B cell (primary cell): ENCODE measurements around the gene TAS2R40. TPM values are rescaled to one million over a fixed set of nuclear protein-coding genes. Genes with fewer than 3 reads are reported as not detected.

Experiments used
- ATAC-seq: fragments of 200-7000 bp; cut with Tn5 transposase; one replicate; pipeline ENCODE4 v1.10.0; 2021; ENCODE audit warnings: low read depth, mild to moderate bottlenecking, moderate number of reproducible peaks, moderate library complexity
- CTCF ChIA-PET: fragments of 350-600 bp; sonication (Branson Sonifier 250); formaldehyde crosslinking; loops from one replicate; lab custom pipeline; 2021; ENCODE audit warnings: antibody characterized with exemption, inconsistent platforms; lab: Charles Lee
- POLR2A ChIA-PET: fragments of 350-600 bp; sonication (Branson Sonifier 250); formaldehyde crosslinking; loops from one replicate; lab custom pipeline; 2021; ENCODE audit warnings: antibody characterized with exemption; lab: Charles Lee
- DNase-seq: peaks from one replicate; pipeline ENCODE4 v3.0.0; 2013
- H2AFZ ChIP-seq: 2 replicates; pipeline ENCODE4 v1.6.1; 2012; ENCODE audit warnings: mild to moderate bottlenecking, low read depth, low read length; ENCODE audit not compliant: insufficient read depth, poor library complexity, severe bottlenecking
- H3K27ac ChIP-seq, 2 donors: 1 replicate in 1 of 2; 2 replicates in 1 of 2; pipeline ENCODE4 v1.5.1; 2012 to 2013; ENCODE audit warnings: low read length in 2 of 2, mild to moderate bottlenecking in 2 of 2, moderate library complexity in 1 of 2
- H3K27me3 ChIP-seq, 4 experiments: fragments of 200-600 bp in 1 of 4; sonication (generic) in 1 of 4; replicated peaks in 1 of 4; 1 replicate in 2 of 4; 2 replicates in 2 of 4; pipeline versions ENCODE4 v1.6.1 to v1.7.0; 2013 to 2016; ENCODE audit warnings: low read length in 3 of 4, mild to moderate bottlenecking in 2 of 4, mixed read lengths in 1 of 4, moderate library complexity in 1 of 4; ENCODE audit not compliant: insufficient read depth in 4 of 4, control insufficient read depth in 3 of 4; ENCODE audit errors: control extremely low read depth in 1 of 4
- H3K36me3 ChIP-seq, 2 experiments: replicated peaks in 1 of 2; 1 replicate in 1 of 2; 2 replicates in 1 of 2; pipeline versions ENCODE4 v1.6.1 to v1.7.1; 2013; ENCODE audit warnings: low read length in 1 of 2; ENCODE audit not compliant: insufficient read depth in 2 of 2, control insufficient read depth in 1 of 2; ENCODE audit errors: control extremely low read depth in 1 of 2, extremely low read depth in 1 of 2
- H3K4me1 ChIP-seq, 2 donors: fragments of 200-600 bp in 1 of 2; sonication (generic) in 1 of 2; 1 replicate in 1 of 2; 2 replicates in 1 of 2; pipeline versions ENCODE4 v1.5.1 to v1.6.1; 2013 to 2017; ENCODE audit warnings: low read length in 2 of 2; ENCODE audit not compliant: control insufficient read depth in 2 of 2, insufficient read depth in 2 of 2
- H3K4me2 ChIP-seq: replicated peaks from 2 replicates; pipeline ENCODE3; 2012; ENCODE audit warnings: mild to moderate bottlenecking, low read depth, low read length; ENCODE audit not compliant: poor library complexity, severe bottlenecking
- H3K4me3 ChIP-seq, 5 experiments: fragments of 200-600 bp in 1 of 5; sonication (generic) in 1 of 5; 1 replicate in 3 of 5; 2 replicates in 2 of 5; pipeline versions ENCODE4 v1.5.1 to v1.7.0; 2011 to 2016; ENCODE audit warnings: low read length in 4 of 5, mild to moderate bottlenecking in 4 of 5, low read depth in 2 of 5, control low read depth in 1 of 5, moderate library complexity in 1 of 5; ENCODE audit not compliant: insufficient read depth in 1 of 5; ENCODE audit errors: control extremely low read depth in 1 of 5, extremely low read depth in 1 of 5
- H3K79me2 ChIP-seq: fragments of 200-600 bp; sonication (generic); one replicate; pipeline ENCODE4 v1.6.0; 2016; ENCODE audit warnings: low read length; ENCODE audit not compliant: control insufficient read depth, insufficient read depth
- H3K9ac ChIP-seq: fragments of 200-600 bp; sonication (generic); 2 replicates; pipeline ENCODE4 v1.6.1; 2017; ENCODE audit warnings: mild to moderate bottlenecking, low read length, moderate library complexity
- H3K9me3 ChIP-seq, 3 donors: one replicate each; pipeline versions ENCODE4 v1.6.1 to v1.7.1; 2013; ENCODE audit warnings: low read length in 2 of 3; ENCODE audit not compliant: control insufficient read depth in 2 of 3, insufficient read depth in 1 of 3; ENCODE audit errors: control extremely low read depth in 1 of 3
- H4K20me1 ChIP-seq: 2 replicates; pipeline ENCODE4 v1.6.0; 2012; ENCODE audit warnings: mild to moderate bottlenecking, low read length; ENCODE audit not compliant: insufficient read depth, control insufficient read depth, poor library complexity, severe bottlenecking
- H3K27ac Mint-ChIP-seq: one replicate; pipeline ENCODE4 v1.8.0; 2021; ENCODE audit warnings: mixed read lengths
- H3K27me3 Mint-ChIP-seq: one replicate; pipeline ENCODE4 v1.8.0; 2021; ENCODE audit warnings: mixed read lengths
- H3K4me1 Mint-ChIP-seq: one replicate; pipeline ENCODE4 v1.8.0; 2021; ENCODE audit warnings: mixed read lengths
- H3K4me3 Mint-ChIP-seq: one replicate; pipeline ENCODE4 v1.8.0; 2021; ENCODE audit warnings: mixed read lengths
- H3K9me3 Mint-ChIP-seq: one replicate; pipeline ENCODE4 v1.8.0; 2022; ENCODE audit warnings: mixed read lengths; ENCODE audit not compliant: insufficient read depth
- CTCF ChIP-seq: fragments of 200-600 bp; IDR thresholded peaks from one replicate; pipeline ENCODE4 v1.8.0; 2022; ENCODE audit warnings: antibody characterized with exemption, mild to moderate bottlenecking
- EZH2 ChIP-seq: IDR thresholded peaks from 2 replicates; pipeline ENCODE4 v1.6.1; 2012; ENCODE audit warnings: borderline replicate concordance, low read depth, mild to moderate bottlenecking, moderate library complexity, low read length; ENCODE audit not compliant: insufficient read depth, poor library complexity, severe bottlenecking
- WGBS: methylation state at CpG from one replicate; pipeline ENCODE4 v1.1.5; 2013; ENCODE audit warnings: missing lambda C conversion rate; ENCODE audit not compliant: insufficient coverage; 5-methylcytosine and 5-hydroxymethylcytosine counted together
- intact Hi-C: fragments of 100-400 bp; cut with micrococcal nuclease; formaldehyde crosslinking; loops from one replicate; pipeline ENCODE4 v1.10.0; 2022
- polyA plus RNA-seq: library from polyadenylated mRNA; depleted of rRNA; stranded (reverse); fragments of >200 nt; gene quantifications from 2 replicates; pipeline ENCODE4 v1.2.3, GENCODE V29; 2012
- total RNA-seq, 2 donors: library from RNA; stranded (reverse); fragments of 120-200 nt in 1 of 2; gene quantifications; 1 replicate in 1 of 2; 2 replicates in 1 of 2; pipeline versions ENCODE4 v1.2.3 to v1.2.4, GENCODE V29; 2013 to 2022

The TAS2R40 gene
- total and polyA plus RNA-seq, 2 donors (not counting 1 experiment from before 2014, with no cell fraction given), result not detected

GRCh38 chr7:143250822-143251221 lies 29.0 kb downstream of the TAS2R40 start:
- Histone ChIP-seq H2AFZ (peak overlapping the region; percentile 7), H3K9me3 (peaks cover 0 to 12% (median 0%) of the 10 kb centered on the region in 3 donors), H3K27me3 (no peaks in the 10 kb centered on the region), H3K27ac (peak overlapping the region in 1 of 2 donors; percentile 68), H3K4me1 (peaks cover 20 to 44% of the 10 kb centered on the region in 2 donors), H4K20me1 (no peaks in the 10 kb centered on the region), H3K9ac (peak overlapping the region; percentile 9), H3K79me2 (no peaks in the 10 kb centered on the region), H3K4me3 (peak overlapping the region in 1 of 5 experiments; percentile 17), H3K4me2 (peak overlapping the region; percentile 60), H3K36me3 (no peaks in the 10 kb centered on the region)
- no peak for ATAC-seq
- Mint-ChIP-seq H3K4me3 (peak overlapping the region; percentile 42), H3K27ac (peak overlapping the region; percentile 4), H3K4me1 (peaks cover 50% of the 10 kb centered on the region), H3K27me3 (no peaks in the 10 kb centered on the region), H3K9me3 (peaks cover 5% of the 10 kb centered on the region)
- WGBS, result no CpG with 5 or more reads among the region's 1 CpG
- TF ChIP-seq CTCF, result no peak
- TF ChIP-seq EZH2, result no peak
- DNase-seq, result no peak
- intact Hi-C loops, result no loop called here
- ChIA-PET CTCF (interaction anchor here (0.8 to 2.4 kb wide), 3 partner anchors 10 to 49 kb away, joined by 3 to 16 read pairs (median 5); no protein-coding TSS in a partner anchor), POLR2A (no interaction called here)

GRCh38 chr7:143252006-143252405 lies 30.2 kb downstream of the TAS2R40 start:
- H3K4me1 ChIP-seq, result peaks cover 25 to 46% of the 10 kb centered on the region in 2 donors

More at GRCh38 chr7:143252006-143252405, 30.2 kb downstream of the TAS2R40 start:
- H3K4me3 ChIP-seq, result no peak overlapping the region
- H2AFZ ChIP-seq, result no peak overlapping the region
- peak overlapping the region; percentile 1 for H3K27ac Mint-ChIP-seq
- H3K27me3 Mint-ChIP-seq, result no peaks in the 10 kb centered on the region
- no CpG with 5 or more reads among the region's 2 CpGs for WGBS
- H3K79me2 ChIP-seq, result no peaks in the 10 kb centered on the region
- POLR2A ChIA-PET, result interaction anchor here (1.4 kb wide), 1 partner anchor 11 kb away, joined by 3 read pairs; the partner anchor contains the start of gene GSTK1
- no peaks in the 10 kb centered on the region for H4K20me1 ChIP-seq
- H3K27ac ChIP-seq, result peak overlapping the region in 1 of 2 donors; percentile 68
- H3K9me3 ChIP-seq, result peaks cover 0 to 12% (median 0%) of the 10 kb centered on the region in 3 donors
- H3K4me1 Mint-ChIP-seq, result peaks cover 53% of the 10 kb centered on the region
- peaks cover 5% of the 10 kb centered on the region for H3K9me3 Mint-ChIP-seq
- H3K36me3 ChIP-seq, result no peaks in the 10 kb centered on the region
- intact Hi-C loops, result no loop called here
- CTCF ChIA-PET, result interaction anchor here (0.5 to 1.1 kb wide), 3 partner anchors 11 to 163 kb away, joined by 3 to 4 read pairs (median 3); no protein-coding TSS in a partner anchor
- H3K9ac ChIP-seq, result no peak overlapping the region
- TF ChIP-seq CTCF (no peak), EZH2 (no peak)
- peak overlapping the region; percentile 41 for H3K4me3 Mint-ChIP-seq
- H3K27me3 ChIP-seq, result no peaks in the 10 kb centered on the region
- ATAC-seq, result no peak
- peak overlapping the region; percentile 31 for H3K4me2 ChIP-seq
- DNase-seq, result peak; percentile 20
